HG03575 (cell line): ENCODE measurements around the gene DNAJB11.
"Not testable (repeated sequence)": the region's sequence is repeated elsewhere in the genome, so short reads cannot be mapped to it uniquely, and the experiment has no call there.

Source experiments
- ATAC-seq: cut with Tn5 transposase; IDR thresholded peaks from one replicate; pipeline ENCODE4 v1.9.1; 2021; ENCODE audit not compliant: unreplicated experiment, insufficient number of reproducible peaks, low FRiP score; ENCODE audit errors: extremely low read depth

The DNAJB11 gene

GRCh38 chr3:186630950-186631641, 60.6 kb downstream of the DNAJB11 start:
- ATAC-seq, result no peak

- no peak for ATAC-seq
These were observed 63.0 kb downstream of the DNAJB11 start for GRCh38 chr3:186633481-186633880.

GRCh38 chr3:186634207-186634606, 63.7 kb downstream of the DNAJB11 start:
- not testable (repeated sequence) for ATAC-seq
